Measurements from ENCODE around the gene RAB3D. TPM values are rescaled to one million over a fixed set of nuclear protein-coding genes. Genes with fewer than 3 reads are reported as not detected.

The RAB3D gene
- total and polyA plus RNA-seq, 10 of the 15 experiments (the other 5 are each of a cell fraction or from before 2014, with no cell fraction given) = 1.1 to 15.7 (median 6.2) TPM

GRCh38 chr19:11373885-11374432, 34.5 kb upstream of the RAB3D start:
- H3K9me3 ChIP-seq (replicated peaks; ENCODE audit: control insufficient read depth, insufficient read depth, low read length) = no peaks in the 10 kb centered on the region
- intact Hi-C loops (cut with micrococcal nuclease; ENCODE audit: unreplicated experiment) (loop anchor here (2.0 kb wide), 1 partner anchor 27 kb away; the partner anchor contains the start of genes CCDC159 and TMEM205), in situ Hi-C loops (cut with MboI) (no loop called here)
- no TSS peak for BruUV-seq (replicated peaks)
- H3K4me3 ChIP-seq = peak overlapping the region; percentile 77
- H3K4me2 ChIP-seq (ENCODE audit: control insufficient read depth, insufficient read depth) = peak overlapping the region; percentile 83
- peak overlapping the region; percentile 98 for H2AFZ ChIP-seq (ENCODE audit: control insufficient read depth, low read depth, low read length)
- peaks cover 21% of the 10 kb centered on the region for H3K4me1 ChIP-seq (ENCODE audit: control insufficient read depth, insufficient read depth, low read length)
- FAIRE-seq (no peak), DNase-seq (ENCODE audit: low read depth, low spot score) (no peak), ATAC-seq (no peak)
- no peaks in the 10 kb centered on the region for H4K20me1 ChIP-seq (ENCODE audit: control insufficient read depth, insufficient read depth)
- H3K27me3 ChIP-seq (replicated peaks in 1 of 2; ENCODE audit: control insufficient read depth in 2 of 2, insufficient read depth in 2 of 2, low read length in 1 of 2) = no peaks in the 10 kb centered on the region
- CTCF ChIA-PET = interaction anchor here (0.7 to 5.6 kb wide), 9 partner anchors 9 to 109 kb away, joined by 3 to 62 read pairs (median 8); partner anchors contain the start of genes CCDC159, EPOR, TMEM205 and TSPAN16
- no peaks in the 10 kb centered on the region for H3K36me3 ChIP-seq (ENCODE audit: control insufficient read depth in 2 of 2, insufficient read depth in 2 of 2, low read length in 1 of 2)
- POLR2A ChIA-PET = interaction anchor here (0.6 to 4.8 kb wide), 11 partner anchors 9 to 424 kb away, joined by 3 to 48 read pairs (median 5); partner anchors contain the start of genes CCDC159, ODAD3, PRKCSH and TMEM205
- H3K9ac ChIP-seq (ENCODE audit: control insufficient read depth, insufficient read depth, low read length) = peak overlapping the region; percentile 87; the same call in 1 of the 2 replicates
- RAD21 ChIA-PET (ENCODE audit: unreplicated experiment) = interaction anchor here (0.5 to 5.2 kb wide), 15 partner anchors 9 to 507 kb away, joined by 3 to 36 read pairs (median 5); partner anchors contain the start of genes CCDC159, EPOR, ODAD3 and RAB3D
- H3K79me2 ChIP-seq (ENCODE audit: control insufficient read depth, insufficient read depth, low read length) = peaks cover 10% of the 10 kb centered on the region
- WGBS (ENCODE audit: insufficient coverage, insufficient replicate concordance, low lambda C conversion rate, missing lambda C conversion rate) = 5% methylated on average over 11 of the region's 11 CpGs
- SMC1A ChIA-PET (ENCODE audit: uncharacterized antibody, unreplicated experiment) = interaction anchor here (0.8 to 6.1 kb wide), 10 partner anchors 27 to 155 kb away, joined by 3 to 40 read pairs (median 10); partner anchors contain the start of genes CCDC159, ECSIT, ODAD3 and PRKCSH
- H3K27ac ChIP-seq (ENCODE audit: control insufficient read depth, insufficient read depth) = peak overlapping the region; percentile 94
- TF ChIP-seq GABPA (IDR thresholded peaks at IDR 0.05; ENCODE audit: low read depth) (no peak), ASH2L (IDR thresholded peaks at IDR 0.05; ENCODE audit: borderline replicate concordance, low read depth) (no peak), NR2C2 (IDR thresholded peaks at IDR 0.05; ENCODE audit: borderline replicate concordance, control insufficient read depth, insufficient read length, low read depth) (no peak), NFYB (IDR thresholded peaks at IDR 0.05; ENCODE audit: insufficient read depth, low read depth, low read length) (no peak), ZBTB33 (IDR thresholded peaks at IDR 0.05) (no peak), ZNF217 (IDR thresholded peaks at IDR 0.05) (peak; percentile 96), RBBP5 (conservative IDR thresholded peaks at IDR 0.05) (no peak), SUPT20H (IDR thresholded peaks at IDR 0.05; ENCODE audit: borderline replicate concordance, control insufficient read depth, low read depth, low read length) (no peak), HSF1 (IDR thresholded peaks at IDR 0.05; ENCODE audit: low read depth, low read length) (no peak), ZZZ3 (IDR thresholded peaks at IDR 0.05; ENCODE audit: control insufficient read depth, insufficient read length, low read depth) (no peak), CHD2 (IDR thresholded peaks at IDR 0.05; ENCODE audit: borderline replicate concordance, low read depth, low read length) (no peak), BHLHE40 (IDR thresholded peaks at IDR 0.05; ENCODE audit: borderline replicate concordance in 1 of 2, low read depth in 2 of 2, low read length in 1 of 2) (no peak), ZNF622 (IDR thresholded peaks at IDR 0.05) (no peak), MEF2B (IDR thresholded peaks at IDR 0.05; ENCODE audit: partially characterized antibody, poor library complexity, severe bottlenecking) (peak; percentile 2), EGR1 (IDR thresholded peaks at IDR 0.05; ENCODE audit: borderline replicate concordance in 1 of 2, low read depth in 2 of 2, low read length in 2 of 2) (no peak)
- TF ChIP-seq, protein P1, sequence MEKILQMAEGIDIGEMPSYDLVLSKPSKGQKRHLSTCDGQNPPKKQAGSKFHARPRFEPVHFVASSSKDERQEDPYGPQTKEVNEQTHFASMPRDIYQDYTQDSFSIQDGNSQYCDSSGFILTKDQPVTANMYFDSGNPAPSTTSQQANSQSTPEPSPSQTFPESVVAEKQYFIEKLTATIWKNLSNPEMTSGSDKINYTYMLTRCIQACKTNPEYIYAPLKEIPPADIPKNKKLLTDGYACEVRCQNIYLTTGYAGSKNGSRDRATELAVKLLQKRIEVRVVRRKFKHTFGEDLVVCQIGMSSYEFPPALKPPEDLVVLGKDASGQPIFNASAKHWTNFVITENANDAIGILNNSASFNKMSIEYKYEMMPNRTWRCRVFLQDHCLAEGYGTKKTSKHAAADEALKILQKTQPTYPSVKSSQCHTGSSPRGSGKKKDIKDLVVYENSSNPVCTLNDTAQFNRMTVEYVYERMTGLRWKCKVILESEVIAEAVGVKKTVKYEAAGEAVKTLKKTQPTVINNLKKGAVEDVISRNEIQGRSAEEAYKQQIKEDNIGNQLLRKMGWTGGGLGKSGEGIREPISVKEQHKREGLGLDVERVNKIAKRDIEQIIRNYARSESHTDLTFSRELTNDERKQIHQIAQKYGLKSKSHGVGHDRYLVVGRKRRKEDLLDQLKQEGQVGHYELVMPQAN (conservative IDR thresholded peaks at IDR 0.05) = peak; percentile 30; the same call in 1 of the 2 replicates
- TF ChIP-seq, protein P2, sequence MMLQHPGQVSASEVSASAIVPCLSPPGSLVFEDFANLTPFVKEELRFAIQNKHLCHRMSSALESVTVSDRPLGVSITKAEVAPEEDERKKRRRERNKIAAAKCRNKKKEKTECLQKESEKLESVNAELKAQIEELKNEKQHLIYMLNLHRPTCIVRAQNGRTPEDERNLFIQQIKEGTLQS (IDR thresholded peaks at IDR 0.05; ENCODE audit: borderline replicate concordance, extremely low read depth, low read depth, low read length) = no peak

Measured in GM12878 (cell line).